ENCODE measurements around the gene ZNF442. TPM values are rescaled to one million over a fixed set of nuclear protein-coding genes. Genes with fewer than 3 reads are reported as not detected.
"Not testable (repeated sequence)": the region's sequence is repeated elsewhere in the genome, so short reads cannot be mapped to it uniquely, and the experiment has no call there.

ZNF442 gene
- 1 to 10 TPM in 10 of 12 donors, not detected in 2; 1.6 to 3.6 (median 2.7) TPM for polyA plus RNA-seq (ENCODE audit: insufficient read length in 12 of 12)
- long read RNA-seq, donor 1, result 0 reads
- long read RNA-seq, donor 2, result 0 reads
- long read RNA-seq, donor 3, result 0 reads
- long read RNA-seq, donor 4, result 0 reads
- long read RNA-seq, donor 5, partial matches to known transcripts, result 0 of 1 reads
- long read RNA-seq, donor 5, other reads (novel, unspliced or antisense), result 0 of 1 reads
- long read RNA-seq, donor 6, result 0 reads
- long read RNA-seq, donor 7, partial matches to known transcripts, result 0 of 1 reads
- long read RNA-seq, donor 7, other reads (novel, unspliced or antisense), result 0 of 1 reads
- long read RNA-seq, donor 8, partial matches to known transcripts, result 0 of 1 reads
- long read RNA-seq, donor 8, other reads (novel, unspliced or antisense), result 0 of 1 reads
- long read RNA-seq, donor 9, result 0 reads
- long read RNA-seq, donor 10, partial matches to known transcripts, result 0 of 1 reads
- long read RNA-seq, donor 10, other reads (novel, unspliced or antisense), result 0 of 1 reads
- long read RNA-seq, donor 11, result 0 reads

- peak; percentile 98 for DNase-seq
These were observed at the start of gene ZNF442 for GRCh38 chr19:12365236-12366162. Gene ZNF442 (minus strand): TSS chr19:12365683. CDS start chr19:12363631, 2,052 bp downstream.

- DNase-seq, result no peak
These were observed 46.4 kb upstream of the ZNF442 start for GRCh38 chr19:12411893-12412292.

GRCh38 chr19:12400633-12401502 is 35.4 kb upstream of the ZNF442 start, which contains the start of gene ZNF799:
Gene ZNF799 (minus strand): TSS chr19:12401271. CDS start chr19:12401070, 201 bp downstream.
- DNase-seq, result peak; percentile 96

- DNase-seq, result peak; percentile 7
These were observed 34.6 kb upstream of the ZNF442 start for GRCh38 chr19:12399901-12400632.

- DNase-seq, result not testable (repeated sequence)
These were observed 25.7 kb upstream of the ZNF442 start for GRCh38 chr19:12391148-12391547.

- not testable (repeated sequence) for DNase-seq
These were observed 20.9 kb upstream of the ZNF442 start for GRCh38 chr19:12386365-12386764.

- no peak for DNase-seq
These were observed 14.9 kb upstream of the ZNF442 start for GRCh38 chr19:12380444-12380737.

GRCh38 chr19:12379732-12380443 is 14.4 kb upstream of the ZNF442 start:
- DNase-seq, result no peak

GRCh38 chr19:12374026-12374425 is 8.5 kb upstream of the ZNF442 start:
- no peak for DNase-seq

GRCh38 chr19:12364391-12365235 is 870 bp downstream of the ZNF442 start:
- peak; percentile 35 for DNase-seq

GRCh38 chr19:12362236-12362635 is 3.2 kb downstream of the ZNF442 start:
- not testable (repeated sequence) for DNase-seq

- DNase-seq, result no peak
These were observed 12.1 kb downstream of the ZNF442 start for GRCh38 chr19:12353375-12353774.

GRCh38 chr19:12350890-12351197 is 14.6 kb downstream of the ZNF442 start:
- no peak for DNase-seq

- no peak for DNase-seq
These were observed 15.1 kb downstream of the ZNF442 start for GRCh38 chr19:12350185-12350889.

GRCh38 chr19:12346896-12347295 is 18.6 kb downstream of the ZNF442 start:
- DNase-seq, result no peak

GRCh38 chr19:12345197-12345596 is 20.3 kb downstream of the ZNF442 start:
- DNase-seq, result no peak

- peak; percentile 97 for DNase-seq
These were observed 32.0 kb downstream of the ZNF442 start, which contains the start of gene ZNF563 for GRCh38 chr19:12333162-12334159. Gene ZNF563 (minus strand): TSS chr19:12333633. CDS start chr19:12333482, 151 bp downstream.

Measured in muscle of arm (tissue), 14 donors.